ENCODE results near the gene GPR139. TPM values are rescaled to one million over a fixed set of nuclear protein-coding genes. Genes with fewer than 3 reads are reported as not detected.

The GPR139 gene
- total RNA-seq, 2 experiments from 2014 or later, result not detected

DNA sequence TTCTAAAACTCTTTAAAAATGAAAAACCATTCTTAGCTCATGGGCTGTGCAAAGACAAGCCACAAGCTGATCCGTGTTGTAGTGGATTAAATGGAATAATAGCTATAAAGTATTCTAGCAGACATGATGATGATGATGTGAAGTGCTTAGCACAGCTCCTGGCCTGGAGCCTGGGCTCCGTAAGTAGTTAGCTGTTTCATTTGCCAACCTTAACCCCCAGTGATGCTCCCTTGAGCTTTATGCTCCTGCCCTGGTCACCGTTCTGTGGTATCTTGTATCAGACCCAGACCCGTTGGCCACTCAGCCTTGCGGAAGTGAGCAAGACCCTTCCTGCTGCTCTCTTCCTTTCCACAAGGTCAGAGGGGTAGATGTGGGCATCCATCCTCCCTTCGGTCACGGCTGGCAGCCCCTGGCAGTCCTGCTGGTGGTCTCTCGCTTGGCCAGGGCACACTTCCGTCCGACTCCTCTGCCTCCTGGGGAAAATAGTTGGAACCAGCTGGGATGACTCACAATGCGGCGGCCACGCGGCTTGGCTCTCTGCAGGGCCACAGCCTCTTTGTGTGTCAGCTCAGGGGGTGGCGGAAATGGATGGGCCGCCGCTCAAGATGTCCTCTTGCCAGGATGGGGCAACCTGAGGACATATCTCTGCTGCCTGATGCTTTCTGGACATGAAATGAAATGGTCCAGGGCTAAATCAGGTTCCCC lies 79.1 kb downstream of the GPR139 start:
- no peaks in the 10 kb centered on the region for H3K4me1 Mint-ChIP-seq
- H3K27ac Mint-ChIP-seq, result no peak overlapping the region
- no peaks in the 10 kb centered on the region for H3K27me3 Mint-ChIP-seq
- H3K4me3 Mint-ChIP-seq, result no peak overlapping the region
- no peak for DNase-seq
- ChIA-PET POLR2A (no interaction called here), CTCF (no interaction called here)
- H3K9me3 Mint-ChIP-seq, result peaks cover 2% of the 10 kb centered on the region
- H3K36me3 Mint-ChIP-seq (ENCODE audit: low read depth), result no peaks in the 10 kb centered on the region

DNA sequence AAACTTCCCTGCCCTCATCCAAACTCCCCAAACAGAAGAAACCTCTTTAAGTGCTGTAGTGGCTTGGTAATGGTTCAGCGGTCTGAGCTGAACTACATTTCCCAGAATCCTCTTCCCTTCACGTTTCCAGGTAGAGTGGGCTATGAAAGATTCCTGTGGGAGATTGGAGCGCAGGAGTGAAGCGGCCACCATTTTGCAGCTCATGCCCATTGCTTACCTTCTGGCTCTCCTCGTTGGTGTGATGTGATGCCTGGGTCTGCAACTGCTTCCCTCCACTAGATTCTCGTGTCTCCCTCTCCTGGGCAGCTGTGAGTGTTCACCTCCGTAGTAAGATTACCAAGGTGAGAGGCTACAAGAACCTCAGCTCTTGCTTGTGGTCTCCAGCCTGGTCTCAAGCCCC lies 82.1 kb downstream of the GPR139 start:
- no peak overlapping the region for H3K4me3 Mint-ChIP-seq
- H3K27me3 Mint-ChIP-seq, result no peaks in the 10 kb centered on the region
- H3K4me1 Mint-ChIP-seq, result no peaks in the 10 kb centered on the region
- no peaks in the 10 kb centered on the region for H3K36me3 Mint-ChIP-seq (ENCODE audit: low read depth)
- peaks cover 2% of the 10 kb centered on the region for H3K9me3 Mint-ChIP-seq
- no peak overlapping the region for H3K27ac Mint-ChIP-seq
- no peak for DNase-seq
- POLR2A ChIA-PET, result no interaction called here
- CTCF ChIA-PET, result no interaction called here

DNA sequence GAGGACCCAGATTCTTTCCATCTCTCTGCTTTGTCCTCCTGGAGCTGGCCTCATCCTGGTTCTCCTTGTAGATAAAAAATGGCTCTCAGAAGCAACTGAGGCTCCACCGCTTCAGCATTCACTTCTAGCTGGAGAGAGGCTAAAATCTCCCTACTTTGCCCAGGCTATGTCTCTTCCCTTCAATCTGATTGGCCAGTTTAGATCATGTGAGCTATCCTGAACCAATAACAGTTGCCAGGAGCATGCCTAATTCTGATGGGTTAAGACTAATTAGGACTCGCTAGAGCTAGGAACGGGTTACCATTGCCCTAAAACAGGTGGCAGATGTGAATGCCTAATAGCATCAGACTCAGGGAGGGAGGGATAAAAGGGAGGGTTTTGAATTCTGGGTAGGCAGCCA lies 89.6 kb downstream of the GPR139 start:
- ChIA-PET CTCF (interaction anchor here (1.7 kb wide), 1 partner anchor 317 kb away, joined by 3 read pairs; no protein-coding TSS in a partner anchor), POLR2A (no interaction called here)
- DNase-seq, result no peak
- Mint-ChIP-seq H3K4me3 (no peak overlapping the region), H3K36me3 (ENCODE audit: low read depth) (no peaks in the 10 kb centered on the region), H3K9me3 (no peaks in the 10 kb centered on the region), H3K27ac (no peak overlapping the region), H3K27me3 (no peaks in the 10 kb centered on the region), H3K4me1 (no peaks in the 10 kb centered on the region)

Other genes starting within 250 kb of the GPR139 start
- gene GPRC5B, start 189.0 kb downstream of the GPR139 start, total RNA-seq, result under 1 TPM; 0.25 to 0.42 TPM

Data from activated CD4-positive, alpha-beta T cell treated with anti-CD3 and anti-CD28 coated beads, Interleukin-2, amount 10 ng/mL, durations not matched to agents 7 days and 5 days (primary cell).